Neural cell (in vitro differentiated cells): ENCODE data around the gene CHRNA9.

ENCODE experiments used
- CTCF ChIP-seq: fragments of 450-650 bp; IDR thresholded peaks from 2 replicates; pipeline ENCODE4 v1.5.1; 2014; ENCODE audit warnings: antibody characterized with exemption, mild to moderate bottlenecking, moderate library complexity; ENCODE audit not compliant: poor library complexity, severe bottlenecking
- POLR2AphosphoS5 ChIP-seq: IDR thresholded peaks from 2 replicates; pipeline ENCODE4 v1.6.1; 2012
- REST ChIP-seq: IDR thresholded peaks from 2 replicates; pipeline ENCODE4 v1.6.1; 2012; ENCODE audit warnings: borderline replicate concordance

- TF ChIP-seq POLR2AphosphoS5 (no peak), REST (no peak), CTCF (peak; percentile 80)
These were observed 25.8 kb upstream of the CHRNA9 start for GRCh38 chr4:40309250-40309774.
